Ascending aorta (tissue), 2 donors: ENCODE data around the gene SCGB3A1. TPM values are rescaled to one million over a fixed set of nuclear protein-coding genes. Genes with fewer than 3 reads are reported as not detected.

Experiments used
- DNase-seq, 2 donors: peaks; one replicate each; pipeline ENCODE4 v3.0.0-alpha.2; 2019; ENCODE audit warnings: low spot score in 2 of 2
- H3K27ac ChIP-seq, 2 donors: fragments of 200-600 bp; sonication (generic); one replicate each; pipeline ENCODE4 v1.5.1; 2016 to 2017; ENCODE audit warnings: mild to moderate bottlenecking in 1 of 2
- H3K27me3 ChIP-seq: fragments of 200-600 bp; sonication (generic); one replicate; pipeline ENCODE4 v1.5.1; 2017
- H3K36me3 ChIP-seq, 2 donors: fragments of 200-600 bp; sonication (generic); one replicate each; pipeline ENCODE4 v1.5.1; 2016
- H3K4me1 ChIP-seq, 2 donors: fragments of 200-600 bp; sonication (generic); one replicate each; pipeline ENCODE4 v1.5.1; 2016 to 2017; ENCODE audit warnings: mild to moderate bottlenecking in 1 of 2
- H3K4me3 ChIP-seq, 2 donors: fragments of 200-600 bp; sonication (generic); one replicate each; pipeline ENCODE4 v1.5.1; 2016 to 2017; ENCODE audit warnings: mild to moderate bottlenecking in 1 of 2
- H3K9me3 ChIP-seq, 2 donors: fragments of 200-600 bp; sonication (generic); one replicate each; pipeline ENCODE4 v1.5.1; 2016
- intact Hi-C: fragments of 100-400 bp; cut with DNase I; formaldehyde crosslinking; loops from one replicate; pipeline ENCODE4 v1.15.1; 2023
- total RNA-seq: library from RNA; depleted of rRNA; stranded (reverse); fragments of >200 nt; gene quantifications from one replicate; pipeline ENCODE4 v1.1.0, GENCODE V29; 2016
- TF ChIP-seq, protein P1 (sequence below), 3 experiments: fragments of 200-600 bp in 2 of 3; fragments of 450-650 bp in 1 of 3; sonication (generic) in 2 of 3; IDR thresholded peaks; one replicate each; pipeline ENCODE4 v1.5.1; 2016 to 2019; ENCODE audit warnings: antibody characterized with exemption in 3 of 3, mild to moderate bottlenecking in 1 of 3, moderate library complexity in 1 of 3

The SCGB3A1 gene
- total RNA-seq, 1 donor from 2014 or later = not detected

DNA sequence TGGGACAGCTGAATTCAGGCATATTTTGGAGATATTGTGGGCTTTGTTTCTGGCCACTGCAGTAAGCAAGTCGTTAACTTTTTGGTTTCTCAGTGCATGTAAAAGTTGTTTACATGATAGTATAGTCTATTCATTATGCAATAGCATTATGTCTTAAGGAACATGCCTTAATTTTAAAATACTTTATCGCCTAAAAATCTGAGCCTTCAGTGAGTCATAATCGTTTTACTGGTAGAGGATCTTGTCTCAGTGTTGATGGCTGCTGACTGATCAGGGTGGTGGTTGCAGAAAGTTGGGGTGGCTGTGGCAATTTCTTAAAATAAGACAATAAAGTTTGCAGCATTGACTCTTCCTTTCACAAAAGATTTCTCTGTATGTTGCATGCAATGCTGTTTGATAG is 5.1 kb downstream of the SCGB3A1 start:
- H3K4me3 ChIP-seq = no peak overlapping the region
- no peaks in the 10 kb centered on the region for H3K27me3 ChIP-seq
- TF ChIP-seq, protein P1, sequence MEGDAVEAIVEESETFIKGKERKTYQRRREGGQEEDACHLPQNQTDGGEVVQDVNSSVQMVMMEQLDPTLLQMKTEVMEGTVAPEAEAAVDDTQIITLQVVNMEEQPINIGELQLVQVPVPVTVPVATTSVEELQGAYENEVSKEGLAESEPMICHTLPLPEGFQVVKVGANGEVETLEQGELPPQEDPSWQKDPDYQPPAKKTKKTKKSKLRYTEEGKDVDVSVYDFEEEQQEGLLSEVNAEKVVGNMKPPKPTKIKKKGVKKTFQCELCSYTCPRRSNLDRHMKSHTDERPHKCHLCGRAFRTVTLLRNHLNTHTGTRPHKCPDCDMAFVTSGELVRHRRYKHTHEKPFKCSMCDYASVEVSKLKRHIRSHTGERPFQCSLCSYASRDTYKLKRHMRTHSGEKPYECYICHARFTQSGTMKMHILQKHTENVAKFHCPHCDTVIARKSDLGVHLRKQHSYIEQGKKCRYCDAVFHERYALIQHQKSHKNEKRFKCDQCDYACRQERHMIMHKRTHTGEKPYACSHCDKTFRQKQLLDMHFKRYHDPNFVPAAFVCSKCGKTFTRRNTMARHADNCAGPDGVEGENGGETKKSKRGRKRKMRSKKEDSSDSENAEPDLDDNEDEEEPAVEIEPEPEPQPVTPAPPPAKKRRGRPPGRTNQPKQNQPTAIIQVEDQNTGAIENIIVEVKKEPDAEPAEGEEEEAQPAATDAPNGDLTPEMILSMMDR (IDR thresholded peaks at IDR 0.05) = no peak
- intact Hi-C loops = no loop called here
- DNase-seq = no peak
- no peaks in the 10 kb centered on the region for H3K36me3 ChIP-seq
- no peaks in the 10 kb centered on the region for H3K4me1 ChIP-seq
- no peak overlapping the region for H3K27ac ChIP-seq
- no peaks in the 10 kb centered on the region for H3K9me3 ChIP-seq

DNA sequence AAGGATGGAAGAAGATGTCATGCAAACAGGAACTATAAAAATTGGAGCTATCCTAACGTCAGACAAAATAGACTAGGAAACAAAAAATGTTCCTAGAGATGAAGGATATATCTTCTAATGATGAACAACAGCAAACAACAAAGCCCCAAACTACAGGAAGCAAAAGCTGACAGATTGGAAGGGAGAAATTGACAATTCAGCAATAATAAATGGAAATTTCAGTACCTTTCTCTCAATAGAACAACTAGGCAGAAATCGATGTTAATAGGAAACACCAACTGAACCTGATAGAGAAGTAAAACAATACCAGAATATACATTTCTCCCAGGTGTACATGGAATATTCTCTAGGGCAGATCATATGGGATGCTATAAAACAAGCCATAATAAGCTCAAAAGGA is 7.6 kb downstream of the SCGB3A1 start:
- Histone ChIP-seq H3K36me3 (peaks cover 0 to 1% of the 10 kb centered on the region in 2 donors), H3K27ac (no peak overlapping the region), H3K4me1 (no peaks in the 10 kb centered on the region), H3K27me3 (no peaks in the 10 kb centered on the region), H3K9me3 (no peaks in the 10 kb centered on the region), H3K4me3 (no peak overlapping the region)
- no peak for DNase-seq
- intact Hi-C loops = no loop called here
- TF ChIP-seq, protein P1 (IDR thresholded peaks at IDR 0.05) = no peak

DNA sequence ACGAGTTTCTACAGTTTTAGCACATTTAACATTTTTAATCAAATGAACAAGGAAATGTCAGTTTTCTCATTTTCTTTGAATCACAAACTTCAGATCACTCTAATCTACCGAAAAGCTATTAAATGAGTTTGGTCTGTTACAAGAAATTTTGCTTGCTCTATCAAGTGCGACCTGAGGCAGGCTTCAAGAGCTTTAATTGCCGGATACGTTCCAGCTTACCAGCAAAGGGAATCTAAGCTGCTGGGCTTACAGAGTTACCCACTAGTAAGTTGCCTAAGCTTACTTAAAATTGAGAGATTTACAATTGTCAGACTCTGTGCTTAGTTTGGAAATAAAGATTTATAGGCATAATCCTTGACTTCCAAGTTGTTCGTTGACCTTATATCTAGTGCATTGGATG is 10.6 kb downstream of the SCGB3A1 start:
- TF ChIP-seq, protein P1 (IDR thresholded peaks at IDR 0.05) = no peak
- Histone ChIP-seq H3K4me3 (no peak overlapping the region), H3K36me3 (peaks cover 0 to 13% of the 10 kb centered on the region in 2 donors), H3K27me3 (no peaks in the 10 kb centered on the region), H3K4me1 (no peaks in the 10 kb centered on the region), H3K9me3 (no peaks in the 10 kb centered on the region), H3K27ac (no peak overlapping the region)
- no peak for DNase-seq
- intact Hi-C loops = no loop called here

DNA sequence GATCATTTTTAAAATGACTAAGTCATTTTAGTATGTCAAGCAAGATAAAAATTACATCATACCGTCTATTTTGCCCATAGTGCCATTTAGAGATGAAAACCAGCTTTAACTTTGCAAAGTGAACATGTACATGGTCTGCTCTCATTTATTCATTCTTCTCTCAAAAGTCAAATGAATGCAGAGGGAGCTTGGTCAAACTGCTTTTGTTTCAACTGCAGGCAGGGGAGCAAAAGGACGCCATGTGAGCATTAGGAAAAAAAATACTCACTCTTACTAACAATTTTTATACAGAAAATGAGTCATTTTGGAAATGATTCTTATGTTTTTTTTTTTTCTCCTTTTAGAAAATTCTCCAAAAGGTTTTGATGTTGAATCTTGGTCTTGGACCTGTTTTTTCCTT is 15.7 kb downstream of the SCGB3A1 start:
- no peak for DNase-seq
- H3K36me3 ChIP-seq = peaks cover 11 to 45% of the 10 kb centered on the region in 2 donors
- intact Hi-C loops = no loop called here

DNA sequence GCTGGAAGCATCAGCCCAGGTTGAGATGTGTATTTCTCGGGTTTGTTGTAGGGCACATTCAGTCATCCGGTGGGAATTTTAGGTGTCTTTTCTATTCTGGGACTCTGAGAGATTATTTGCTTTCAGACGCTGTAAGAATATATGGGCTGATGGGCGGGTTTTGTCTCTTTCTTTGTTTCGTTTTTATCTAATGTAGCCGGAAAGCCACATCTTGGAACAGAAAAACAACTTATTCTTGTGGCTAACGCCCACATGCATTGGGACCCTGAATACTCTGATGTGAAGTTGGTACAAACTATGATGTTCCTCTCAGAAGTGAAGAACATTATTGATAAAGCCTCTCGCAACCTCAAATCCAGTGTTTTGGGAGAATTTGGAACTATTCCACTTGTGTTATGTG is 22.4 kb downstream of the SCGB3A1 start:
- no peaks in the 10 kb centered on the region for H3K4me1 ChIP-seq
- no peak overlapping the region for H3K4me3 ChIP-seq
- H3K27me3 ChIP-seq = no peaks in the 10 kb centered on the region
- no peaks in the 10 kb centered on the region for H3K9me3 ChIP-seq
- intact Hi-C loops = no loop called here
- H3K36me3 ChIP-seq = peaks cover 17 to 71% of the 10 kb centered on the region in 2 donors
- TF ChIP-seq, protein P1 (IDR thresholded peaks at IDR 0.05) = no peak
- DNase-seq = no peak
- H3K27ac ChIP-seq = no peak overlapping the region

More for the DNA sequence above, 15.7 kb downstream of the SCGB3A1 start:
- TF ChIP-seq, protein P1 (IDR thresholded peaks at IDR 0.05) = no peak
- H3K4me3 ChIP-seq = no peak overlapping the region
- no peaks in the 10 kb centered on the region for H3K9me3 ChIP-seq
- no peaks in the 10 kb centered on the region for H3K4me1 ChIP-seq
- no peaks in the 10 kb centered on the region for H3K27me3 ChIP-seq
- no peak overlapping the region for H3K27ac ChIP-seq

DNA sequence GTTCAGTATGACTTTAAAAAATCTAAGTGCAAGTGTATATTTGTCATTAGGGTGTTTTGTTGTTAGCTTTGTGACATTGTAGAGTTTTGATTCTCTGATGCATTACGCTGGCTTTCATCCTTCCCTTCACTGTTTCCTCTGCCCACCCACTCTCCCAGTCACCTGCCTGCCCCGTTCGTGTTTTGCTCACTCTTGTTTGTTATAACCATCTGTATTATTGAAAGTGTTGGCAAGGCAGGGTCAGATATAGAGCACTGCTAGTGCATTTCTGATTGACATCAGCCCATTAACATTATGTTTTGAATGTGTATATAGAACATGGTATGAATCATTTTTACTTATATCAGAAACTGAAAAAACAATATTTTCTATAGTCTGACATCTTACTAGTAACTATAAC is 27.3 kb downstream of the SCGB3A1 start:
- intact Hi-C loops = no loop called here
- no peak for DNase-seq
- Histone ChIP-seq H3K27me3 (no peaks in the 10 kb centered on the region), H3K36me3 (peaks cover 6 to 43% of the 10 kb centered on the region in 2 donors), H3K27ac (no peak overlapping the region), H3K4me1 (no peaks in the 10 kb centered on the region), H3K9me3 (no peaks in the 10 kb centered on the region), H3K4me3 (no peak overlapping the region)
- TF ChIP-seq, protein P1 (IDR thresholded peaks at IDR 0.05) = no peak
